NCI-H1105 treated with DMSO at 0.1 percent for 48 hours (cell line): ENCODE results near the gene ETV7.
"Not testable (repeated sequence)": the region's sequence is repeated elsewhere in the genome, so short reads cannot be mapped to it uniquely, and the experiment has no call there.

Experiments used
- DNase-seq: peaks from one replicate; lab custom pipeline; 2025; lab: John Stamatoyannopoulos, UW

Gene ETV7

DNA sequence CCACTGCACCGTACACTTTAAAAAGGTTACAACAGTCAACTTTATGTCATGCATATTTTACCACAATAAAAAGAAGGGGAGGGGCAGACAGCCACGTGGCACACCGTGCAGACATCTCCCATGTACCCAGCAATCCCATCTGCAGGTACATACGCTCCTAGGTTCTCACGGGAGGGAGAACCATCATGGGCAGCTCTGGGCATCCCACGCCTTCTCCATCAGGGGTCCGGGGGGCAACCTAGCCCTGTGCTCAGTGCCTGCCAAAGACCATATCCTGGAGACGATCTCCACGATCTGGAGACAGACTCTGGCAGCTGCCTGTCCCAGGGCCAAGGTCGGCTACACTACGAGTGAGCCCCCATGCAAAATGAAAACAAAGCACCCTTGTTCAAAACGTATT is 48.3 kb downstream of the ETV7 start:
- no peak for DNase-seq

- DNase-seq: not testable (repeated sequence)
Observed at GRCh38 chr6:36338223-36338622, 49.2 kb downstream of the ETV7 start.

- no peak for DNase-seq
Observed at GRCh38 chr6:36337814-36338213, 49.7 kb downstream of the ETV7 start.

DNA sequence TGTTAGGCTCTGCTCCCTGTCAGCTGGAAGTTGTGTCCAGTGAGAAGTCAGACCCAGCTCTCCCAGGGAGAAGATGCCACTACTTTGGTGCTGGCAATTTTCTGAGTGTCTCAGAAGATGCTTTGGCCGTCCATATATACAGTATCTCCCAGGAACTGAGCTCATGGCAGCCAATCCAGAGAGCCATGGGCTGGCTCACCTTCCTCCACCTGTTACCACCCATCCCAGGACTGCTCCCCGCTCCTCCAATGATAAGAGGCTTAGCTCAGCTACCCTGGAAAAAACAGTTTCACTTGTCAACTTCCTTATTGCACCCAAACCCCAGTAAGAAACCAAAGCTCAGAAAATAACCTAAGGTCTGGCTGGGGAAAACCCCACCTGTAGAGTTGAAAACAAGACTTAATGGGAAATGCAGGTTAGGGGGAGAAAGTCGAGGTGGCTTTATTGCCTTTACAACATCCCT is 50.7 kb downstream of the ETV7 start, which contains the start of gene BNIP5:
Gene BNIP5, minus strand, starts transcription at position 110 of the 463 bp plus-strand sequence. CDS start 6,198 bp downstream, outside the sequence.
- no peak for DNase-seq

DNA sequence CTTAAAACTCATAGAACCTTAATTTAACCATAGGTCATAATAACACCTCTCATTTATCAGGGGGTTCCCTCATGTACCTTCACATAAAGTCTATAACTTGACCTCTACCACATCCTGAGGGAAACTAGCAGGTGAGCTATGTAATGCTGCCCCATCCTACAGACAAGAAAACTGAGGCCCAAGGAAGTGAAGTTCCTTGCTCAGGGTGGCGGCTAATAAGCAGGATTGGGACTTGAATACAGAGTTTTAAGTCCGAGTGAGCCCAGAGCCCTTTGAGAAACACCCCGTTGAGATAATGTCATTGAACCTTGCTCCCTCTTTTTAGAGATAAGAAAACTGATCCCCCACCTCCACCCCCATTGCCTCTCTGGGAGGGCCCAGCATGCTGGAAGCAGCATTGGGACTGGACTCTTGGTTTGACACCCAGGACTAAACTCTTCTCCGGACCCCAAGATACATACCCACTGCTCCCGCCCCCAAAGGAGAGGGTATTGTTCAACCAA is 51.2 kb downstream of the ETV7 start:
- no peak for DNase-seq

GRCh38 chr6:36335465-36336207 is 51.8 kb downstream of the ETV7 start:
- DNase-seq: no peak

GRCh38 chr6:36334832-36335459 is 52.5 kb downstream of the ETV7 start:
- DNase-seq: no peak

DNA sequence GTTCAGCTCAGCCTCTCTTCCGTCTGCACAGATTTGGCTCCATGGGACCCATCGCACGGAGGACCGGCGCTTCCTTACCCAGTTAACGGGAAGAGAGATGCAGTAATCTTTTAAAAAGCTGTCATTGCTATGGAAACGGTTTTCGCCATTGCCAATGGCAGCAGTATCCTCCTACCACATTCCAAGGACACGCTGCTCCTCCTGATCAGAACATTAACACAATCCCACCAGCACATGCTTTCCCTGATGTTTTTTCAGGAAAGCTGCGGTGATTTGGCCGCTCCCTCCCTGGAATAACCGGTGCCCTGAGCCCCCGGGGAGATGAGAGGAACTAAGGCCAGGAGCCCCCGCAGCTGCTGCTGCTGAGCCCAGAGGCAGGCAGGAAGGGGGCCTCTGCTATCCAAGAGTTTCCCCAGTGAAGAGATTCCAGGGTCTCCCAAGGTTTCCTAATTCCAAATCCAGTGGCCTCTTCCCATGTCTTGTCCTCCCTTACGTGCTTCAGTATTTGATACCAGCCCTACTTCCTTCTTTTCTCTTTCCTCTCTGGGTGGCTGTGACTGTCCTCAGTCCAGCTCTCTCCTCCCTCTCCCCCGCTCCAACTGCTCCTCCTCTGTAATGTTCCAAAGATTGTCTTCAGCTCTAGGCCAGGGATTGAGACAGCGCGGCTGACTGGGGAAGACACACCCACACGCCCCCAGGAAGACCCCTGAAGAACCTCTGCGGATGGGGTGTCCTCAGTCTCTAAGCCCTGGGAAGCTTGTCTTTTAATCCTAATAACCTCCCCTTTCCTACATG is 53.3 kb downstream of the ETV7 start:
- no peak for DNase-seq

DNA sequence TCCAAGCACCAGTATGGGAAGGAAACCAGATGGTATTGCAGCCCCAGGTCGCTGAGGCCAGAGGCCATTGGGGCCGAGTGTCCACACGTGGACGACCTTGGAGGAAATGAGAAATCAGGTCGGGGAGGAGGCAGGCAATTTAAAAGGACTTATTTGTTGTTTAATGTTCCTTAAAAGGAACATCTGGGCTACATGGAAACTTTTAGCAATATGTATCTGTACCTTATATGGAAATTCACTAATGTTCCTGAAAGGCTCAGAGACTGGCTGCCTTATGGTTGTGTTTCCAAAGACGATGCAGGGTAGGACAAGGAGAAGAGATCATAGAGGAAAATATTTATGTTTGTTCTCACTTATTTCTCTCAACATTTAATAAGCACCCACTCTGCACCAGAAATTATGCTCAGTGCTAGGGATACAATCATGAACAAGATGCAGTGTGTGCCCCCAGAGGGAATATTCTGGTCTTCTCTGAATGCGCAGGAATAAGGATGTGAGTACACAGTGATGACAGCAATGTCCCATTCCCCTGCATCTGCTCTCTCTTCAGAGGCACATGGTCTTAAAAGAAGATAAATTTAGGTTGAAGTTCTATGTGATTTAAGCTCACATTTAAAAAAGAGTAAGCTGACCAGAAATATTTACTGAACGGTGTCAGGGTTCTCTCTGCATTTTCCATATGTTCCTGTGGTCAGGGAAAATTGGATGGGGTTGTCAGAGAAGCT is 54.1 kb downstream of the ETV7 start:
- DNase-seq: no peak

- DNase-seq: no peak
Observed at GRCh38 chr6:36331381-36331780, 56.1 kb downstream of the ETV7 start.

- no peak for DNase-seq
Observed at GRCh38 chr6:36330366-36330765, 57.1 kb downstream of the ETV7 start.

DNA sequence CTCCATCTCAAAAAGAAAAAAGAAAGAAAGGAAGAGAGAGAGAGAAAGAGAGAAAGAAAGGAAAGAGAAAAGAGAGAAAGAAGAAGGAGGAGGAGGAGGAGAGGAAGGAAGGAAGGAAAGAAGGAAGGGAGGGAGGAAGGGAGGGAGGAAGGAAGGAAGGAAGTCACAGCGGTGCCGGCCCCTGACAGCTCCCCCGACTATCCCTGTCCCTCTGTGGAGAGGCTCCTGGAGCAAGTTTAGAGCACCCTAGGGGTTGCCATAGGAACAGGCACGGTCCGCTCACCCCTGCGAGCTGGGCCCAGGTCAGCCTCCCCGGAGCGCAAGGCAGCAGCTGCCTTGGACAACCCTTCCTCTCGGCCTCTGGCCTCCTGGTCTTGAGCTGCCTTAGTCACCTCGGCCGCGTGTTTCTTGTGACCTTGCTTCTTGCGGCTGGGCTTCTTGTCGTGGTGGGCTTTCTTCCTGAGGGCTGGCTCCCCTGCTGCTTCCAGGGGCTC is 57.6 kb downstream of the ETV7 start:
- DNase-seq: no peak

DNA sequence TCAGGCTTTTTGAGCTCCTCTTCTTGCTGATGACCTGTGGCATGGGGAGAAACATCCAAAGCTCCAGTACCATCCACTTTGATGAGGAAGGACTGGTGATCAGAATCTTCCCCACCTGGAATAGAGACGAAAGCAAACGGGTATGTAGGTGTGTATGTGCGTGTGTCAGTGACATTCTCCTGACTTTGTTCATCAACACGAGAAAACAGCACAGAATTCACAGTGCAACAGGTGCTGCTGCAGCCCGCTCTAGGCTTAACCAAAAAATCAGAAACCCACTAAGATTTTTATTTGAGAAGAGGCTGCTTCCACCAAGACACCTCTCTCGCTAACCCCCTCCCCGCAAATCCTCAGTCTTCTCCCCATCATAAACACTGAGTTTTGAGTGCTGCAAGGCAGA is 58.9 kb downstream of the ETV7 start:
- no peak for DNase-seq

DNA sequence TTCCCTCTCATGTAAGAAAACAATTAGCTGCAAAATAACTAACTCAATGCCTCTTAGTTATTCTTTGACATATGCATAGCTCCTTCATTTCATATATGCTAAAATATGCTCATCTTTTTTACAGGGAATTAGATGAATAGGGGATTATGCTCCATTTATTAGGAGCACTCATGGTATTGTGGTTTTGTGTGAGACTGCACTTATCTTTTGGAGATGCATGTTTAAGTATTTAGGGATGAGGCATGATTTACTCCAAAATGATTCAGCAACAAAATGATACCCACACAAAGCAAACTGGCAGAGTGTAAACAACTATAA is 59.6 kb downstream of the ETV7 start:
- DNase-seq: no peak

GRCh38 chr6:36327226-36327918 is 60.1 kb downstream of the ETV7 start:
- DNase-seq: no peak

GRCh38 chr6:36326356-36326995 is 61.0 kb downstream of the ETV7 start:
- no peak for DNase-seq

- no peak for DNase-seq
Observed at GRCh38 chr6:36324715-36325114, 62.8 kb downstream of the ETV7 start.

DNA sequence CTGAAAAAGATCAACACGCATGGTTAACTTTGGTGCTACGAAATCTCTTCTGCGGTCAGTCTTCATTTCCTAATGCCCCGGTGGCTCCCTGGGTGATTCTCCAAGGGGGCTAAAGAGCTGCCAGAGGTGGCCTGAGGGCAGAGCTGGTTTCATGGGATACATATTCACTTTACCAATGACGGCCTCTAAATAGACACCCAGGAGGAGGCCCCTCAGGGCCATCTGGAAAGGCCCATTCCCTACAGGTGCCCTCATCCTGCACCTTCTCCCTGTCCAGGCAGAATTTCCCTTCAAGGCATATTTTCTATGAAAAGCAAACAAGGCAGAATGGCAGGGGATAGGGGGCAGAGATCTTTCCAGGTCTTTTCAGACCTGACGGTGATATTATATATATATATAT is 63.3 kb downstream of the ETV7 start:
- DNase-seq: no peak

DNA sequence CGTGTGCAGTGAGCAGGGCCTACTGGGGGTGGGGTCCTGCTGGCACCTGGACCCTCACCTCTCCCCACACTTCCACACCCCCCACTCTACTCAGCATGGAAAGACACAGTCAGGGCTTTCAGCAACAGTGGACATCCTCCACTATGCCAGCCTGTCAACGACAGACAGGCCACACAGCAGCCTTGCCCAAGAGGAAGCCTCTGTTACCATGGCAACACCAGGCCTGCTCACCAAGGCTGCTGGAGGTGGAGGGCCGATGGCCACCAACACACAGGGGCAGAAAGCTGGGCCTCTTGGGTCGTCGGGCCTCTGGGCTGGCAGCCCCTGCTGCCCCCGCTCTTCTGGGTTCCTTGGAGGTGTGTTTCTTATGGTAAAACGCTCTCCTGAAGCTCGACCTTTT is 64.4 kb downstream of the ETV7 start:
- no peak for DNase-seq

DNA sequence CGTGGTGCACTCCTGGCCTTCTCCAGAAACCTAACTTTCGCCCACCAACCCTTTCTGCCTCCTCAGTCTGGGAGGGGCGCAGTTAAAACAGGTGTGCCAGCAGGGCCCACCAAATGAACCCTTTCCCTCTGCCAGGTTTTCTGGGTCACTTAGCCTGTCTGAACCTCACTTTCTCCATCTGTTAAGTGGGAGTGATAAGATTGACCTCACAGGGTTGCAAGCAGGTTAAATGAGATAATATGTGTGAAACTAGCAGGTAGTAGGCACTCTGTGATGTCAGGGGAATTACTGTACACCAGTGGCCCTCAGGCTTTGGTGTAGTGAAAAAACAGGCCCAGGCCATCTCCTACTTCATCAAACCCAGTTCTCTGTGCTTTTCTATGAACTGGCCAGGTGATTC is 64.9 kb downstream of the ETV7 start:
- DNase-seq: no peak

- DNase-seq: no peak
Observed at GRCh38 chr6:36320475-36320874, 67.0 kb downstream of the ETV7 start.
